ENCODE measurements around the gene SLC25A1. TPM values are rescaled to one million over a fixed set of nuclear protein-coding genes. Genes with fewer than 3 reads are reported as not detected.

The SLC25A1 gene
- total RNA-seq, 2 experiments from 2014 or later: 56.4 to 57.6 TPM

DNA sequence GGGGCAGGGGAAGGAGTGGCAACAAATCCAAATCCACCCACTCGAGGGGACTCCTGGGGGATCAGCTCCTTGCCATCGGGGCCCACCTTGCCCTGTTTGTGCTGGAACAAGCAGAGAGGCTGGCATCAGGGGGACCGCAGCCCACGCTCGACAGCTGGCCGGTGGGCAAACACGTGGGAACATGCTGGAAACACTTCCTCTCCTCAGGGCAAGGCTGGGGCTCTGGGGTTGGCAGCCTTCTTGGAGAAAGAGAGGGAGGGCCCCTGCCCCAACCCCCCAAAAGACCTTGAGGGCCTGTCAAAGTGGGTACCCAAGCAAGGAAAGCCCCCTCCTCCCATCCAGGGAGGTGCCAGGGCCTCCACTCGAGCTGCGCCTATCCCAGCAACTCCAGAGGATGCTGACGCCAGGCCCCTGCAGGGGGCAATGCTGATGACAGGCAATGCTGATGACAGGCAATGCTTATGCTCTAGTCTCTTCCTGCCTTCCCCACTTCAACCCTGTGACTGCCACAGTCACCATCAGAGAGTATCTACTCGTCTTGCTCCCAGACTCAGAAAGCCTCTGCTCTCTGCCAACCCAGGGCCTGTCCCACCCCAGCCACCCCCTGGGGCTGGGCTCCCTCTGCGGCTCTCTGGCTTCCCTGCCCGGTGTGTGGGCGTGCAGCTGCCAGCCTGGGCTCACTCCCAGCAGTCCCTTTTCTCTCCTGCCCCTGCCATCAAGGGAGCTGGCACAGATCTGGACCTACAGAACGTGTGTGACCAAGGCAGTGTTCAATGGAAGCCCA, 40.1 kb downstream of the SLC25A1 start:
- DNase-seq (no peak), ATAC-seq (no peak)
- Mint-ChIP-seq H3K4me1 (ENCODE audit: low read depth) (peaks cover 9% of the 10 kb centered on the region), H3K9me3 (no peaks in the 10 kb centered on the region), H3K27ac (no peak overlapping the region), H3K36me3 (ENCODE audit: low read depth) (peaks cover 31% of the 10 kb centered on the region), H3K27me3 (no peaks in the 10 kb centered on the region), H3K4me3 (no peak overlapping the region)
- TF ChIP-seq, protein P1, sequence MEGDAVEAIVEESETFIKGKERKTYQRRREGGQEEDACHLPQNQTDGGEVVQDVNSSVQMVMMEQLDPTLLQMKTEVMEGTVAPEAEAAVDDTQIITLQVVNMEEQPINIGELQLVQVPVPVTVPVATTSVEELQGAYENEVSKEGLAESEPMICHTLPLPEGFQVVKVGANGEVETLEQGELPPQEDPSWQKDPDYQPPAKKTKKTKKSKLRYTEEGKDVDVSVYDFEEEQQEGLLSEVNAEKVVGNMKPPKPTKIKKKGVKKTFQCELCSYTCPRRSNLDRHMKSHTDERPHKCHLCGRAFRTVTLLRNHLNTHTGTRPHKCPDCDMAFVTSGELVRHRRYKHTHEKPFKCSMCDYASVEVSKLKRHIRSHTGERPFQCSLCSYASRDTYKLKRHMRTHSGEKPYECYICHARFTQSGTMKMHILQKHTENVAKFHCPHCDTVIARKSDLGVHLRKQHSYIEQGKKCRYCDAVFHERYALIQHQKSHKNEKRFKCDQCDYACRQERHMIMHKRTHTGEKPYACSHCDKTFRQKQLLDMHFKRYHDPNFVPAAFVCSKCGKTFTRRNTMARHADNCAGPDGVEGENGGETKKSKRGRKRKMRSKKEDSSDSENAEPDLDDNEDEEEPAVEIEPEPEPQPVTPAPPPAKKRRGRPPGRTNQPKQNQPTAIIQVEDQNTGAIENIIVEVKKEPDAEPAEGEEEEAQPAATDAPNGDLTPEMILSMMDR (IDR thresholded peaks at IDR 0.05): no peak
- ChIA-PET CTCF (interaction anchor here (0.5 kb wide), 1 partner anchor 18 kb away, joined by 3 read pairs; no protein-coding TSS in a partner anchor), POLR2A (interaction anchor here (1.0 to 1.3 kb wide), 2 partner anchors 17 kb away, joined by 3 to 6 read pairs; partner anchors contain the start of gene DGCR2)
- intact Hi-C loops (cut with micrococcal nuclease): no loop called here

DNA sequence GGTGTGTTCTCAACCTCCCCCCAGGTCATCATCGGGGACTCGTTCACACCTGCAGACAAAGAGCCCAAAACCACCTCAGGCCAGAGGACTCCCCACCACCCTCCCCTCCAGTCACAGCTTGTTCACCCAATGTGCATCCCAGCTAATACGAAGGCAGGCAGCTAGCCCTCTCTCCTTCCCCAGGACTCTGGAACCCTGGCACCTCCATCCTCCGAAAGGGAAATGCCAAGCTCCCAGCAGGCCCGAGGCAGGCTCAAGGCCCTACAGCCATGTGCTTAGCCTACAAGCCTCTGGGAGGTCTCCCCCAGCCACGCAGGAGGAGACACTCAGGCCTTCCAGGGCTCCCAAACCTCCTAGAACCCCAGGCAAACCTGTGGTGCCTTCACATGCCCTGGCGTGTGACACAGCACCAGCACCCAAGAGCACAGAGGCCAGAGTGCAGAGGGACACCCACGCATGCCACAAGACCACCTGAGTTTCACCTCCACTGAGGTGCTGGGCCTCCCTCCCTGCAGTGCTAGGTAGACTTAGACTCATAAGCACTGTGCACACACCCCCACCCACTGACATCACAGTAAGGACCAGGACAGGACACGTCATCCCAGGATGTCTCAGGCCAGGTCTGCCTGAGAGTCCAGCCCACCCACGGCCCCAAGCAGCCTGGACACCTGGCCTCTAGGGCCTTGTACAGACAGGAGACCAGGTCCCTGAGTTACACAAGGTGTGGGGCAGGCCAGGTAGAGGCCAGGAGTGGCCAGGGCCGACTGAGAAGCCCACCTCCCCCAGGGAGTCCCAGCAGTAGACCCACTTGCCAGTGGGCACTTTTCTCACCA, 40.9 kb downstream of the SLC25A1 start:
- intact Hi-C loops (cut with micrococcal nuclease): no loop called here
- H3K9me3 Mint-ChIP-seq: no peaks in the 10 kb centered on the region
- H3K27me3 Mint-ChIP-seq: no peaks in the 10 kb centered on the region
- no peak overlapping the region for H3K4me3 Mint-ChIP-seq
- no peak for ATAC-seq
- ChIA-PET CTCF (no interaction called here), POLR2A (no interaction called here)
- H3K36me3 Mint-ChIP-seq (ENCODE audit: low read depth): peaks cover 31% of the 10 kb centered on the region
- TF ChIP-seq, protein P1 (IDR thresholded peaks at IDR 0.05): no peak
- DNase-seq: no peak
- no peak overlapping the region for H3K27ac Mint-ChIP-seq
- H3K4me1 Mint-ChIP-seq (ENCODE audit: low read depth): peaks cover 4% of the 10 kb centered on the region

DNA sequence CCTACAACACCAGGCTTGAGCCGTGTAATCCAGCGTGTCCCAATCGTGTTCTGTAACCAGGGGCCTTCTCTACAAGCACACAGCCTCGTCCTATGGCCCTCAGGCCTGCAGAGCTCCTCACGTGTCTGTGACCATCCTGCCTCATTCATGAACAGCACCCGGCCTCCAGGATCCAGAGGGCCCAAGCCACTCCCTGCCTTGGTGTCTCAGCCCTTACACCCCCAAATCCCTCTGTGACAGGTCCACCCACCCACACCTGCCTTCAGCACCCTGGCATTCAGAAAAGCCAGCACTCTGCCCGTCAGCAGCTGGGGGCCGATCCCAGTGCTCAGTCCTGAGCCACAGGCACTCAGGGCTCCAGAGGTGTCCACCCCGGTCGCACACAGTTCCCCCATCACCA, 41.6 kb downstream of the SLC25A1 start:
- Mint-ChIP-seq H3K27ac (no peak overlapping the region), H3K27me3 (no peaks in the 10 kb centered on the region), H3K4me3 (no peak overlapping the region), H3K36me3 (ENCODE audit: low read depth) (peaks cover 30% of the 10 kb centered on the region), H3K9me3 (no peaks in the 10 kb centered on the region), H3K4me1 (ENCODE audit: low read depth) (peaks cover 3% of the 10 kb centered on the region)
- TF ChIP-seq, protein P1 (IDR thresholded peaks at IDR 0.05): no peak
- ChIA-PET CTCF (interaction anchor here (1.1 kb wide), 1 partner anchor 8 kb away, joined by 3 read pairs; the partner anchor contains the start of gene ESS2), POLR2A (no interaction called here)
- DNase-seq: no peak
- no peak for ATAC-seq
- intact Hi-C loops (cut with micrococcal nuclease): no loop called here

DNA sequence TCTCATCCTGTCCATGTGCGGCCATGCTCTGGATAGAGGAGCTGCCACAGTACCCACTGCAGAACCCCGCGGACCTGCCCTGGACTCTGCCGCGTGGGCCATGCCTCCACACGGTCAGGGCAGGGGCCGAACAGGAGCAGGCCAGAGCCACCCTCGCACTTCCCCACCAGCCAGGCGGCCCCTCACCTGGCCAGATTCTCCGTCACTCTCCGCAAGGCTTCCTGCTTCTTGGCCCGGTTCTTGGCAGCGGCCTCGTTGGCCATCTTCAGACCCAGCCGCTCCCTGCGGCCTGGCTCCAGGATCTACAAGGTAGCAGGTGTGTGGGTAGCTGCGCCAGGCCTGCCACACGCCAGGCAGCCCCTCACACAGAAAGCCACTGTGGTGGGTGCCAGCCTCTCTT, 43.7 kb downstream of the SLC25A1 start:
- DNase-seq (no peak), ATAC-seq (no peak)
- Mint-ChIP-seq H3K9me3 (no peaks in the 10 kb centered on the region), H3K27me3 (no peaks in the 10 kb centered on the region), H3K36me3 (ENCODE audit: low read depth) (peaks cover 31% of the 10 kb centered on the region), H3K4me3 (no peak overlapping the region), H3K4me1 (ENCODE audit: low read depth) (no peaks in the 10 kb centered on the region), H3K27ac (no peak overlapping the region)
- TF ChIP-seq, protein P1 (IDR thresholded peaks at IDR 0.05): no peak
- intact Hi-C loops (cut with micrococcal nuclease): no loop called here
- CTCF ChIA-PET: no interaction called here
- POLR2A ChIA-PET: no interaction called here

Measured in activated CD8-positive, alpha-beta T cell treated with anti-CD3 and anti-CD28 coated beads for 36 hours (primary cell).